ENCODE measurements around the gene LHPP.

- TF ChIP-seq, protein P1, sequence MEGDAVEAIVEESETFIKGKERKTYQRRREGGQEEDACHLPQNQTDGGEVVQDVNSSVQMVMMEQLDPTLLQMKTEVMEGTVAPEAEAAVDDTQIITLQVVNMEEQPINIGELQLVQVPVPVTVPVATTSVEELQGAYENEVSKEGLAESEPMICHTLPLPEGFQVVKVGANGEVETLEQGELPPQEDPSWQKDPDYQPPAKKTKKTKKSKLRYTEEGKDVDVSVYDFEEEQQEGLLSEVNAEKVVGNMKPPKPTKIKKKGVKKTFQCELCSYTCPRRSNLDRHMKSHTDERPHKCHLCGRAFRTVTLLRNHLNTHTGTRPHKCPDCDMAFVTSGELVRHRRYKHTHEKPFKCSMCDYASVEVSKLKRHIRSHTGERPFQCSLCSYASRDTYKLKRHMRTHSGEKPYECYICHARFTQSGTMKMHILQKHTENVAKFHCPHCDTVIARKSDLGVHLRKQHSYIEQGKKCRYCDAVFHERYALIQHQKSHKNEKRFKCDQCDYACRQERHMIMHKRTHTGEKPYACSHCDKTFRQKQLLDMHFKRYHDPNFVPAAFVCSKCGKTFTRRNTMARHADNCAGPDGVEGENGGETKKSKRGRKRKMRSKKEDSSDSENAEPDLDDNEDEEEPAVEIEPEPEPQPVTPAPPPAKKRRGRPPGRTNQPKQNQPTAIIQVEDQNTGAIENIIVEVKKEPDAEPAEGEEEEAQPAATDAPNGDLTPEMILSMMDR (conservative IDR thresholded peaks at IDR 0.05), result no peak
- TF ChIP-seq ZFX (IDR thresholded peaks at IDR 0.05), result no peak
Measured at GRCh38 chr10:124515244-124515970, 53.8 kb downstream of the LHPP start.
